ENCODE results near the gene EFCAB6. TPM values are rescaled to one million over a fixed set of nuclear protein-coding genes. Genes with fewer than 3 reads are reported as not detected.

EFCAB6 gene
- total RNA-seq, 1 experiment from 2014 or later = 0.94 TPM

DNA sequence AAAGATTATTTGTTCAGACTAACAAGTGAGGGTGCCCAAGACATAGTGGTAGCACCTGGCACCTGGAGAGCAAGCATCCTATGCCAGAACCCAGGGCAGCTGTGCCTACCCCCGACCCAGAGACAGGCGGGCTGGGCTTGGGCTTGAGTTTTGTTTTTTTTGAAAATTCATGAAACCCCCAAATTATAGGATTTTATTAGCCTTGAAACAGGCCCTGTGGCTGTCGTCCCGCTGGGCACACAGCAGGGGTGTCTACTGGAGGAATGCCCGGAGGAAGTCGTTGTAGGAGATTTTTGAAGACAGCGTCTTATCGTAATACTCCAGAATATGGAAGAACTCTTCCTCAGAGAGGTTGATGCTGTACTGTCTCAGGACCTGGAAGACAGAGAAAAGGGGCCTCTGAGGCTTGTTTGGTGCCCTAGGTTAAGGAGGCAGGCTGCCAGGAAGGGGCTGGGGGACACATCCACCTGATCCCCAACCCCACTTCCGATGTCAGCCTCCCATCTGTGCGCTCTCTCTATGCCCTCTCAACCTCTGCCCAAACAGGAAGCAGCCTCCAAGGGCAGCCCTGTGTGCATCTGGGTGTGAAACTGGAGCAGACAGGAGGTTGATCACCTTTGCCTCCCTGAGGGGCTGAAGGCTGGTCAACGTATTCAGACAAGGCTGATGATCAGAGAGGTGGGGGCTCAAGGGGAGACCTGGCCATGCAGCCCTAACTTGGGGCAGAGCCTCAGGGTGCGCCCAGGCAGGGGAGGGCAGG, 283.3 kb downstream of the EFCAB6 start:
- ATAC-seq (no peak), DNase-seq (ENCODE audit: low spot score) (no peak)
- H3K27ac Mint-ChIP-seq = no peak overlapping the region
- POLR2A ChIA-PET = no interaction called here
- CTCF ChIA-PET = interaction anchor here (3.0 kb wide), 1 partner anchor 13 kb away, joined by 14 read pairs; no protein-coding TSS in a partner anchor
- no peak for TF ChIP-seq SMAD3 (CRISPR knock-in tag; IDR thresholded peaks at IDR 0.05; ENCODE audit: borderline replicate concordance)
- TF ChIP-seq ETV6 (CRISPR knock-in tag; IDR thresholded peaks at IDR 0.05) = no peak
- TF ChIP-seq MYBL2 (CRISPR knock-in tag; IDR thresholded peaks at IDR 0.05) = no peak
- TF ChIP-seq ATF1 (CRISPR knock-in tag; IDR thresholded peaks at IDR 0.05) = no peak
- no peak for TF ChIP-seq ZNF219 (CRISPR knock-in tag; IDR thresholded peaks at IDR 0.05; ENCODE audit: borderline replicate concordance)
- no peaks in the 10 kb centered on the region for H3K9me3 Mint-ChIP-seq
- H3K27me3 Mint-ChIP-seq (ENCODE audit: low read depth) = no peaks in the 10 kb centered on the region
- no peak overlapping the region for H3K4me3 Mint-ChIP-seq
- peaks cover 7% of the 10 kb centered on the region; the same call in 1 of the 2 replicates for H3K4me1 Mint-ChIP-seq
- H3K36me3 Mint-ChIP-seq = no peaks in the 10 kb centered on the region

GRCh38 chr22:43526946-43527345, 285.2 kb downstream of the EFCAB6 start:
- no peak for DNase-seq (ENCODE audit: low spot score)
- no peak overlapping the region for H3K4me3 Mint-ChIP-seq
- TF ChIP-seq KAT7 (CRISPR knock-in tag; IDR thresholded peaks at IDR 0.05; ENCODE audit: borderline replicate concordance) (no peak), NR1H2 (CRISPR knock-in tag; IDR thresholded peaks at IDR 0.05) (no peak), PREB (CRISPR knock-in tag; IDR thresholded peaks at IDR 0.05; ENCODE audit: borderline replicate concordance) (no peak), NR3C1 (CRISPR knock-in tag; conservative IDR thresholded peaks at IDR 0.05; ENCODE audit: low read depth) (no peak), STAT6 (CRISPR knock-in tag; conservative IDR thresholded peaks at IDR 0.05; ENCODE audit: low read depth) (no peak)
- TF ChIP-seq, protein P1, sequence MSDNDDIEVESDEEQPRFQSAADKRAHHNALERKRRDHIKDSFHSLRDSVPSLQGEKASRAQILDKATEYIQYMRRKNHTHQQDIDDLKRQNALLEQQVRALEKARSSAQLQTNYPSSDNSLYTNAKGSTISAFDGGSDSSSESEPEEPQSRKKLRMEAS (CRISPR knock-in tag; IDR thresholded peaks at IDR 0.05) = no peak
- no peaks in the 10 kb centered on the region for H3K36me3 Mint-ChIP-seq
- POLR2A ChIA-PET = no interaction called here
- H3K27ac Mint-ChIP-seq = no peak overlapping the region
- ATAC-seq = no peak
- H3K4me1 Mint-ChIP-seq = peaks cover 7% of the 10 kb centered on the region; the same call in 1 of the 2 replicates
- H3K27me3 Mint-ChIP-seq (ENCODE audit: low read depth) = no peaks in the 10 kb centered on the region
- no peaks in the 10 kb centered on the region for H3K9me3 Mint-ChIP-seq
- CTCF ChIA-PET = interaction anchor here (1.2 to 1.7 kb wide), 2 partner anchors 11 to 358 kb away, joined by 3 to 11 read pairs; no protein-coding TSS in a partner anchor

DNA sequence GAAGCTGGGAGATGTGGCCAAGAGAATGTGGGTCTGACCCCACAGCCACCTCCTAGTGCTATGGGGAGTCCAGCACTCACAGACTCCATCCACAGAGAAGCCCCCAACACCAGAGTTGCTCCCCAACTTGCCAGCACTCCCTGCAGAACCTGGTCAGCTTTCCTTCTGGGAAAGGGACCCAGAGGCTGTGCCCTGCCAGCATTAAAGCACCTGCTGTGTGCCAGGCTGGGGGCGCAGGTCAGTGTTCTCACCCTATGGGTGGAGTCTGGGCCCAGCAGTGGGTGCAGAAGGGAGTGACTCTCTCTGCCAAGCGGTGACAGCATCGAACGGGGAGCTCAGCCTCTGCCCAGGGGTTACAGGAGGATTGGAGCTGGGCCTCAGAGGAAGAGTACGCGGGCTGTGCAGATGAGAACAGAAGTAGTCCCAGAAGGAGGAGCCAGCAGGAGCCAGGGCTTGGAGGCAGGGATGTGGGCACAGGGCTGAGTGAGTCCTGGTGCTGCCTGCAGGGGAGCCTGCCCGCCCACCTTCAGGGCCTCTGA, 285.9 kb downstream of the EFCAB6 start:
- peaks cover 6% of the 10 kb centered on the region for H3K4me1 Mint-ChIP-seq
- DNase-seq (ENCODE audit: low spot score) (no peak), ATAC-seq (no peak)
- no peaks in the 10 kb centered on the region for H3K9me3 Mint-ChIP-seq
- ChIA-PET CTCF (interaction anchor here (1.2 to 1.7 kb wide), 2 partner anchors 10 to 359 kb away, joined by 3 to 11 read pairs; no protein-coding TSS in a partner anchor), POLR2A (no interaction called here)
- H3K27ac Mint-ChIP-seq = no peak overlapping the region
- no peak overlapping the region for H3K4me3 Mint-ChIP-seq
- TF ChIP-seq, protein P2, sequence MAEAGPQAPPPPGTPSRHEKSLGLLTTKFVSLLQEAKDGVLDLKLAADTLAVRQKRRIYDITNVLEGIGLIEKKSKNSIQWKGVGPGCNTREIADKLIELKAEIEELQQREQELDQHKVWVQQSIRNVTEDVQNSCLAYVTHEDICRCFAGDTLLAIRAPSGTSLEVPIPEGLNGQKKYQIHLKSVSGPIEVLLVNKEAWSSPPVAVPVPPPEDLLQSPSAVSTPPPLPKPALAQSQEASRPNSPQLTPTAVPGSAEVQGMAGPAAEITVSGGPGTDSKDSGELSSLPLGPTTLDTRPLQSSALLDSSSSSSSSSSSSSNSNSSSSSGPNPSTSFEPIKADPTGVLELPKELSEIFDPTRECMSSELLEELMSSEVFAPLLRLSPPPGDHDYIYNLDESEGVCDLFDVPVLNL (CRISPR knock-in tag; IDR thresholded peaks at IDR 0.05; ENCODE audit: borderline replicate concordance, low read depth) = no peak
- TF ChIP-seq NFYB (CRISPR knock-in tag; conservative IDR thresholded peaks at IDR 0.05; ENCODE audit: low read depth) = no peak
- no peak for TF ChIP-seq ZMAT4 (CRISPR knock-in tag; IDR thresholded peaks at IDR 0.05)
- no peak for TF ChIP-seq SMAD4 (CRISPR knock-in tag; IDR thresholded peaks at IDR 0.05)
- no peak for TF ChIP-seq SP1 (CRISPR knock-in tag; conservative IDR thresholded peaks at IDR 0.05)
- TF ChIP-seq, protein P3, sequence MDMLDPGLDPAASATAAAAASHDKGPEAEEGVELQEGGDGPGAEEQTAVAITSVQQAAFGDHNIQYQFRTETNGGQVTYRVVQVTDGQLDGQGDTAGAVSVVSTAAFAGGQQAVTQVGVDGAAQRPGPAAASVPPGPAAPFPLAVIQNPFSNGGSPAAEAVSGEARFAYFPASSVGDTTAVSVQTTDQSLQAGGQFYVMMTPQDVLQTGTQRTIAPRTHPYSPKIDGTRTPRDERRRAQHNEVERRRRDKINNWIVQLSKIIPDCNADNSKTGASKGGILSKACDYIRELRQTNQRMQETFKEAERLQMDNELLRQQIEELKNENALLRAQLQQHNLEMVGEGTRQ (CRISPR knock-in tag; IDR thresholded peaks at IDR 0.05) = no peak
- H3K36me3 Mint-ChIP-seq = no peaks in the 10 kb centered on the region
- H3K27me3 Mint-ChIP-seq (ENCODE audit: low read depth) = no peaks in the 10 kb centered on the region
